ENCODE measurements around the gene OR56B4.

GRCh38 chr11:6124245-6124644 is 16.8 kb downstream of the OR56B4 start:
- TF ChIP-seq POLR2AphosphoS5 (IDR thresholded peaks at IDR 0.05; ENCODE audit: low read depth, low read length) (no peak), POLR2A (IDR thresholded peaks at IDR 0.05; ENCODE audit: low read depth, low read length) (no peak)

Measured in GM12891 (cell line).